ENCODE results near the gene TJP3. TPM values are rescaled to one million over a fixed set of nuclear protein-coding genes. Genes with fewer than 3 reads are reported as not detected.

TJP3 gene, protein sequence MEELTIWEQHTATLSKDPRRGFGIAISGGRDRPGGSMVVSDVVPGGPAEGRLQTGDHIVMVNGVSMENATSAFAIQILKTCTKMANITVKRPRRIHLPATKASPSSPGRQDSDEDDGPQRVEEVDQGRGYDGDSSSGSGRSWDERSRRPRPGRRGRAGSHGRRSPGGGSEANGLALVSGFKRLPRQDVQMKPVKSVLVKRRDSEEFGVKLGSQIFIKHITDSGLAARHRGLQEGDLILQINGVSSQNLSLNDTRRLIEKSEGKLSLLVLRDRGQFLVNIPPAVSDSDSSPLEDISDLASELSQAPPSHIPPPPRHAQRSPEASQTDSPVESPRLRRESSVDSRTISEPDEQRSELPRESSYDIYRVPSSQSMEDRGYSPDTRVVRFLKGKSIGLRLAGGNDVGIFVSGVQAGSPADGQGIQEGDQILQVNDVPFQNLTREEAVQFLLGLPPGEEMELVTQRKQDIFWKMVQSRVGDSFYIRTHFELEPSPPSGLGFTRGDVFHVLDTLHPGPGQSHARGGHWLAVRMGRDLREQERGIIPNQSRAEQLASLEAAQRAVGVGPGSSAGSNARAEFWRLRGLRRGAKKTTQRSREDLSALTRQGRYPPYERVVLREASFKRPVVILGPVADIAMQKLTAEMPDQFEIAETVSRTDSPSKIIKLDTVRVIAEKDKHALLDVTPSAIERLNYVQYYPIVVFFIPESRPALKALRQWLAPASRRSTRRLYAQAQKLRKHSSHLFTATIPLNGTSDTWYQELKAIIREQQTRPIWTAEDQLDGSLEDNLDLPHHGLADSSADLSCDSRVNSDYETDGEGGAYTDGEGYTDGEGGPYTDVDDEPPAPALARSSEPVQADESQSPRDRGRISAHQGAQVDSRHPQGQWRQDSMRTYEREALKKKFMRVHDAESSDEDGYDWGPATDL
- 0.14 to 0.95 TPM (median 0.73 TPM) in 5 replicates for total RNA-seq (2022; extraction: Qiagen RNA extraction; ENCODE audit: low read depth)

DNA sequence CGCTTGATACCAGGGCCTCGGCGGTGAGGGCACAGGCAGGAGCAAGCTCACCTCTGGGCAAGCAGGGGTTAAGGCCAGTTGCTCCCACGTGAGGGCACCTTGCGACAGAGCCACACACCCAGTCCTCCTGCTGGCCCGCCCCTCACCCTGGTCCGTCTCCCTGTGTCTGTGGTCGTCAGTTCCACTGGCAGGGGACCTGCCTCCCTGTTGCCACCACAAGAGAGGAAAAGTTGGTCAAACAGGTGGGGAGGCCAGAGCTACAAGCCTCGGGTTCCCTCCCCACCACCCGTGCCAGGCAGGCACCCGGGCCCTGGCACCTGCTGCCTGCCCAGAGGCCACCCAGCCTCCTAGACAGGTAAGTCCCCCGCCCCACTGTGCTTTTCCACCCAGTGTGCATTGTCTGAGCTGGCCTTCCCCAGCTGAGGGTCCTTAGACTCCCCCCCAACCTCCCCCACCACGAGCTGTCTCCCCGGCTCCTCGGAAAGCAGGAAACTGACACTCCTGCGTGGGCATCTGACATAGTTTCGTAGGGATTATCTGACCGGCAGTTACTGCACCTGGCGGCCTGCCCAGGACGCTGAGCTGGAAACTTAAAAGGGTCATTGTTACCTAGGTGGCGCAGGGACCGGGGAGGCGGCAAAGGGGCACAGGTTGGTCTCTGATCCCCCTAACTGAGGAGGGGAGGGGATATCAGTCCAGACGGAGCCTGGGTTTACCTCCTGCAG lies at the start of gene TJP3:
TSS of gene TJP3 (plus strand) at position 178 of the 725 bp plus-strand sequence. CDS start 20,049 bp downstream, outside the sequence.

DNA sequence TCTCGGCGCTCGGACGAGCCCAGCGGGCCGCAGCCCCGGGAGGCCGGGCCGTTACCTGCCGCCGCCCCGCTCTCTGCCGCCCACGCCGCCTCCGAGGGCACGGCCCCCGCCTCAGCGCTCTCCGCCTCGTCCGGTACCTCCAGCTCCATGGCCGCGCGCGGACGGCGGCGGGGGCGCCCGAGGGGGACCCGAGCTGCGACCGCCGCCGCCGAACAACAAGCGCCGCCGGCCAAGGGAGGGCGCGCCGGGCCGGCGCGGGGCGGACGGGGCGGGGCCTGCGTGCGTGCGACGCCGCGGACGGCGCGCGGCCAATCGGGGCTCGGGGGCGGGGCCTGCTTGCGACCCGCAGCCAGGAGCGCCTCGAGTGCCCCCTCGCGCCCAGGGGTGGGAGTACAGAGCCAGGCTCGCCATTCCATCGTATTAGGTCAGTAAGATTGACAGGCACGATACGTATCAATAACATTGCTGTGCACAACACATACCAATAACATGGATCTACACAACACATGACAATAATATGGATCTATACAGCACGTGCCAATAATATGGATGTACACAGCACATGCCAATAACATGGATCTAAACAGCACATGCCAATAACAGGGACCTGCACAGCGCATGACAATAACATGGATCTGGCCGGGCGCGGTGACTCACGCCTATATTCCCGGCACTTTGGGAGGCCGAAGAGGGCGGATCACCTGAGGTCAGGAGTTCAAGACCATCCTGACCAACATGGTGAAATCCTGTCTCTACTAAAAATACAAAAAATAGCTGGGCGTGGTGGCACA lies 7.7 kb upstream of the TJP3 start, which contains the start of gene PIP5K1C:
TSS of gene PIP5K1C (minus strand) at position 227 of the 791 bp plus-strand sequence. CDS start at position 149, 78 bp downstream.

DNA sequence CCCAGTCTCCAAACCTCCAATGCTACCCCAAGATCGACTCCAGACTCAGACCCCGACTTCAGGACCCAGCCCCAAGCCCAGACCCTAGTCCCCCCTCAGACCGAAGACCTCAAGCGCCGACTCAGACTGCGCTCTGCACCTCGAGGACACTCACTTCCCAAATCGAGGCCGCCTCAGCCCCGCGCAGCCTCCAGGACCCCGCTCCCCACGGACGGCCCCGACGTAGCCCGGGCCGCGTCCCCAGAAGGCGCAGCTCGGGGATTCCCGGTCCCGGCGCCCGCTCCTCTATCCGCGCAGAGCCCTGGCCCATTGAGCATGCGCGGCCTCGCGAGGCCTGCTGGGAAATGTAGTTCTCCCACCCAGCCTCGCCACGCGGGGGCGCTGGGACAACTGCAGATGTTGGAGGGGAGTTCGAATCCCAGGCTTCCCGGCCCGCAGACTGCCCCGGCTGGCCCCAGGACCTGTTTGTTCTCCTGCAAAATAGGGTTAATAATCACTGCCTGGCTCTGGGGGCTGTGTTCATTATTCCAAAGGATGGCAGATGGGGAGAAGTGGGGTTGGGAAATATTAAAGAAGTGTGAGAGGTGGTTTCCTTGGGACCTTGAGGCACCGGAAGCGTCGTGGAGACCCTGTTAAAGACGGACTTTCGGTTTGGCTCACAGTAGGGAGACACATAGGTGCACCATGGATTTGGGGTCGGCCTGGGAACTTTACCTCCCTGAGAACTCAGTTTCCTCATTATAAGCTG lies 53.4 kb downstream of the TJP3 start, which contains the start of gene APBA3:
TSS of gene APBA3 (minus strand) at position 311 of the 748 bp plus-strand sequence. CDS start 1,428 bp downstream, outside the sequence.

DNA sequence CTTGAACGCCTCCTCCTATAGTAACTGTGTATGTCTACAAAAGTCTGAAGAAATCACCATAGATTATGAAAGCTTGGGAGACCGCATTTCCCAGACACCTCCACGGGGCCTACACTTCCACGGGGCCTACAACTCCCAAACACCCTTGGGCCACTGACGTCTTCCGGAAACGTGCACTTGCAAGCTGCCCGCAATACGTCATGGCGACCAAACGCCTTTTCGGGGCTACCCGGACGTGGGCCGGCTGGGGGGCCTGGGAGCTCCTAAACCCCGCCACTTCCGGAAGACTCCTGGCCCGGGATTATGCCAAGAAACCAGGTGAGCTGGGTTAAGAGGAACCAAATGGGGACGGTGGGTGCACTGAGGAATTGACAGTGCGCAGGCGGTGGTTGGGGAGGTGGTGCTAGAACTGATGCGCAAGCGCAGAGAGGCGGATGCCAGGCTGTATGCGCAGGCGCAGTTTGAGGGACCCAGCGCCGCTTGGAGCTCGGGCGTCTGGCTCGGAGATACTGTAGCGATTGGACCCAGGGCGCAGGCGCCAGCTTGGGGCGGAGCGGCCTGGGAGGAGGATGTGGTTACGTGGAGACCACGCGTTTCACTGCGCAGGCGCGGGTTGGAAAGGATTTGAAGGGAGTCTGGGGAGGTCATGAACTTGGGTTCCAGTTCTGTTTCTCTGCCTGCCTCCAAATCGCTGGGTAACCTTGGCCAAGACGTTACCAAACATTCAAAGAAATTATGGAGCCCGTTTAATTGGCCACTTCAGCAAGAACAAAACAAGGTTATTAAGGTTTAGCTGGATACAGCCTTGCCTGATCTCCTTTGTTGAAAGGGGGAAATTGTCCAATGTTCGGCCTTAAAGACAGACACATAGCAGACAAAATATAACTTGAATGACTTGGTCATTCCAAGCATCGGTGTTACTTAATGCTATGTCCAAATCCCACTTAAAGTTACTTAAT lies 54.6 kb downstream of the TJP3 start, which contains the start of gene MRPL54:
TSS of gene MRPL54 (plus strand) at position 182 of the 959 bp plus-strand sequence. CDS start at position 201, 19 bp downstream.

DNA sequence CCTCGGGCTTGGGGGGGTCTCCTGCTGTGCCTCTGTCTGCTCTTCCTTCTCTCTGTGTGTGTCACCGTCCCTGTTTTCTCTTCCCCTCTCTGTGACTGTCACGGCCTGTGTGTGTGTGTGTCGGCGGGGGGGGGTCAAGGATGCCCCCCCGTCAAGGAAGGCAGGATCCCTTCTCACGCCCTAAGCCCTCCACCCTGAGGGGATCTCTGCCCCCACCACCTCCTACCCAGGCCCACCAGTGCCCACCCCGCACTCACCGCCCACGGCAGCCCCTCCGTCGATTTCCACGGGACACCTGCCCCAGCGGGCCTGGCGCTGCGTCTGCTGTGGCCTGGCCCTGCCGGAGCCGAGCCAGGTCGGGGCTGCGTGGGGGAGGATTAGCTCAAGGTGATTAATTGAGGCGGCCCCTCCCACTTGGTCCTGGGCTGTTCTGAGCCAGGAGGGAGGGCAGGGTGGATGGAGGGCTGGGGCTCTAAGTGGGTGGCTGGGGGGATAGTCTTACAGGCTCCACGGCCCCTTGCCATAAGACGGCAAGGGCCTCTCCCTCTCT lies 63.8 kb downstream of the TJP3 start, which contains the start of gene RAX2:
TSS of gene RAX2 (minus strand) at position 323 of the 550 bp plus-strand sequence. CDS start 486 bp downstream, outside the sequence.

DNA sequence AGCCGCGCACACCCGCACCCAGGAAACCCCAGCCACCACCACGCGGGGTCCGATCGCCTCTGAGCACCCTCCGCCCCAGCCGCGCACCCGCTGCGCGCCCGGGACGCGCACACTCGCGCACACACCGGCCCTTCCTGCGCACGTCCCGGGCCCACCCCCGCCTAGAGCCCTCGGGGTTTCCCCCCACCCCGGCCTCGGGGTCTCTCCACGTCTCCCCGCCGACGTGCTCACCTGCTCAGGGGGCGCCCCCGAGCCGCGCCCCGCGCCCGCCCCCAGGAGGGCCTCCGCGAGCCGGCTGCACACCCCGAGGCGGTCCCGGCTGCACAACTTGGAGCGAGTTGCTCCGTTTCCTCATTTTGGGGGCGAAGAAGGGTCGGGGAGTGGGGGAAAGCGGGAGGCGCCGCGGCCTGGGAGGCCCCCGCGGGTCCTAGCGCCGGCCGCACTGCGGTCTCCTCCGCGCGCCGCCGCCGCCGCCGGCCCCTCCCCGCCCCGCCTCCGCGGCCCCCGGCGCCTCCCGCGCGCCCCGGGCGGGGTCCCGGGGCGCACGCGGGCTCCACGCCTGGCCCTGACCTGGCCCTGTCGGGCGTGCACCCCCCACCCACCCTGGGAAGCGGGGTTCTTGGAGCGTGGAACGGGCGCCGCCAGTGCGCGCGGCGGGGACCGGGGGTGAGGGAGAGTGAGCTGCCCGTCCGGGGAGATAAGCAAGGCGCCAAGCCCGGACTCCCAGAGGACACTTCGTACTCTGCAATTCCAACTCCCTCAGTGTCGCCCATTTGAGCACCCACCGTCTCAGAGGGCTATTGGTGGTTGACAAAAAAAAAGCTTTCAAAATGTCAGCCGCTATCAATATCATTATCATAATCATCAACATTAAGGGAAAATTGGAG lies 78.0 kb downstream of the TJP3 start, which contains the start of gene MATK:
TSS of gene MATK (minus strand) at position 444 of the 887 bp plus-strand sequence. CDS start 1,246 bp downstream, outside the sequence.

Other genes with a start within 250 kb of the TJP3 start
- gene SMIM24, start 227.9 kb upstream of the TJP3 start, total RNA-seq (2022; extraction: Qiagen RNA extraction; ENCODE audit: low read depth), result 0.61 to 0.89 TPM (median 0.70 TPM) in 5 replicates
- gene SMIM44, start 224.9 kb upstream of the TJP3 start, total RNA-seq (2022; extraction: Qiagen RNA extraction; ENCODE audit: low read depth), result not detected in 5 replicates
- gene DOHH, start 207.7 kb upstream of the TJP3 start, total RNA-seq (2022; extraction: Qiagen RNA extraction; ENCODE audit: low read depth), result 12.4 to 20.5 TPM (median 18.9 TPM) in 5 replicates
- 18.0 to 38.0 TPM (median 28.5 TPM) in 5 replicates for gene FZR1, start 202.1 kb upstream of the TJP3 start, total RNA-seq (2022; extraction: Qiagen RNA extraction; ENCODE audit: low read depth)
- not detected in 5 replicates for gene TEKTIP1, start 169.2 kb upstream of the TJP3 start, total RNA-seq (2022; extraction: Qiagen RNA extraction; ENCODE audit: low read depth)
- gene MFSD12, start 150.8 kb upstream of the TJP3 start, total RNA-seq (2022; extraction: Qiagen RNA extraction; ENCODE audit: low read depth), result 112 to 171 TPM (median 162 TPM) in 5 replicates
- 44.8 to 73.0 TPM (median 63.6 TPM) in 5 replicates for gene HMG20B, start 135.4 kb upstream of the TJP3 start, total RNA-seq (2022; extraction: Qiagen RNA extraction; ENCODE audit: low read depth)
- 0.11 to 0.32 TPM (median 0.17 TPM) in 5 replicates for gene GIPC3, start 122.9 kb upstream of the TJP3 start, total RNA-seq (2022; extraction: Qiagen RNA extraction; ENCODE audit: low read depth)
- gene TBXA2R, start 101.5 kb upstream of the TJP3 start, total RNA-seq (2022; extraction: Qiagen RNA extraction; ENCODE audit: low read depth), result 0.36 to 0.93 TPM (median 0.72 TPM) in 5 replicates
- gene CACTIN, start 81.6 kb upstream of the TJP3 start, total RNA-seq (2022; extraction: Qiagen RNA extraction; ENCODE audit: low read depth), result 13.5 to 19.4 TPM (median 18.5 TPM) in 5 replicates
- gene PIP5K1C, start 7.9 kb upstream of the TJP3 start, total RNA-seq (2022; extraction: Qiagen RNA extraction; ENCODE audit: low read depth), result 7.8 to 13.2 TPM (median 11.5 TPM) in 5 replicates
- 6.5 to 14.1 TPM (median 12.3 TPM) in 5 replicates for gene APBA3, start 53.3 kb downstream of the TJP3 start, total RNA-seq (2022; extraction: Qiagen RNA extraction; ENCODE audit: low read depth)
- gene MRPL54, start 54.3 kb downstream of the TJP3 start, total RNA-seq (2022; extraction: Qiagen RNA extraction; ENCODE audit: low read depth), result 58.5 to 81.5 TPM (median 67.4 TPM) in 5 replicates
- gene RAX2, start 63.8 kb downstream of the TJP3 start, total RNA-seq (2022; extraction: Qiagen RNA extraction; ENCODE audit: low read depth), result not detected in 5 replicates
- gene MATK, start 78.0 kb downstream of the TJP3 start, total RNA-seq (2022; extraction: Qiagen RNA extraction; ENCODE audit: low read depth), result 0.56 to 1.9 TPM (median 1.1 TPM) in 5 replicates
- 0.25 to 0.56 TPM (median 0.48 TPM) in 3 of 5 replicates, not detected in the others for gene ZFR2, start 160.7 kb downstream of the TJP3 start, total RNA-seq (2022; extraction: Qiagen RNA extraction; ENCODE audit: low read depth)
- 0.07 to 0.26 TPM (median 0.12 TPM) in 5 replicates for gene ATCAY, start 172.3 kb downstream of the TJP3 start, total RNA-seq (2022; extraction: Qiagen RNA extraction; ENCODE audit: low read depth)
- not detected in 5 replicates for gene NMRK2, start 224.7 kb downstream of the TJP3 start, total RNA-seq (2022; extraction: Qiagen RNA extraction; ENCODE audit: low read depth)

Measured in A549 treated with RU486 at 1 μM for 4 hours (cell line).